Colonic mucosa (tissue), 4 donors: ENCODE measurements around the gene POSTN. TPM values are rescaled to one million over a fixed set of nuclear protein-coding genes. Genes with fewer than 3 reads are reported as not detected.

Experiments
- DNase-seq: peaks from one replicate; pipeline ENCODE4 v3.0.0-alpha.2; 2020
- H3K27ac ChIP-seq: fragments of 200-600 bp; one replicate; pipeline ENCODE4 v1.8.0; 2021
- H3K27me3 ChIP-seq: fragments of 200-600 bp; one replicate; pipeline ENCODE4 v1.8.0; 2021
- H3K36me3 ChIP-seq: fragments of 200-600 bp; one replicate; pipeline ENCODE4 v1.8.0; 2021
- H3K4me1 ChIP-seq: fragments of 200-600 bp; one replicate; pipeline ENCODE4 v1.8.0; 2021; ENCODE audit warnings: mild to moderate bottlenecking
- H3K4me3 ChIP-seq: fragments of 200-600 bp; one replicate; pipeline ENCODE4 v1.8.0; 2021
- H3K9ac ChIP-seq, 2 donors: one replicate each; pipeline ENCODE4 v1.7.0; 2013; ENCODE audit warnings: control low read depth in 2 of 2, low read depth in 2 of 2, low read length in 2 of 2
- H3K9me3 ChIP-seq: fragments of 200-600 bp; one replicate; pipeline ENCODE4 v1.8.0; 2021
- intact Hi-C: fragments of 100-400 bp; cut with DNase I; formaldehyde crosslinking; loops from one replicate; pipeline ENCODE4 v1.14.1; 2022
- total RNA-seq, 2 donors: library from RNA; stranded (reverse); fragmentation: NEBNext Ultra II Directional in 1 of 2; extraction: Animal tissue kit (Norgen Biotek cat#: 25700) in 1 of 2; gene quantifications; one replicate each; pipeline ENCODE4 v1.2.1, GENCODE V29; 2021
- TF ChIP-seq, protein P1 (sequence below): fragments of 200-600 bp; IDR thresholded peaks from one replicate; pipeline ENCODE4 v1.8.0; 2022; ENCODE audit warnings: antibody characterized with exemption, mild to moderate bottlenecking
- donor health status: healthy.
- donor health status: DM: no; HTN: no; CAD: no.
- donor health status: DM: no; HTN: no; CAD: no.

POSTN gene
- total RNA-seq, 2 donors from 2014 or later: 20.6 to 40.3 TPM

DNA sequence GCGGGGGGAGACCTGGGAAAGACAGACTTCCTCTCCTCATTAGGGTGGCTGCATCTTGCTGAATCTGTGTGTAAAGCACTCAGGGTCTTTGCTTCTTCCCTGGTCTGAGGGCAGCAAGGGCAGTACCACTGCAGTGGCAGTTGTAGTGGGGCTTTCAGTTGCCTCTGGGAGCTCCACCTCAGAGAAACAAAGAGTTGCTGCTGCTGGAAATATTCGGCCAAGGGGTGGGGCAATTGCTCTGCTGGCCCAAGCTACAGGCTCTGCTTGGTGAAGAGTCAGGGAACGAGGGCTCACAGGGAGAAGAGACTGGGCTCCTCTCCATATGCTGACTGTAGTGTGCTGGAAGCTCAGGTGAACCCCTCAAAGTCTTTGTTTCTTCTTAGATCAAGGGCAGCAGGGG lies 52.5 kb downstream of the POSTN start:
- Histone ChIP-seq H3K9ac (no peak overlapping the region), H3K36me3 (no peaks in the 10 kb centered on the region), H3K4me1 (no peaks in the 10 kb centered on the region), H3K27me3 (no peaks in the 10 kb centered on the region), H3K27ac (no peak overlapping the region), H3K4me3 (no peak overlapping the region), H3K9me3 (no peaks in the 10 kb centered on the region)
- intact Hi-C loops: no loop called here
- TF ChIP-seq, protein P1, sequence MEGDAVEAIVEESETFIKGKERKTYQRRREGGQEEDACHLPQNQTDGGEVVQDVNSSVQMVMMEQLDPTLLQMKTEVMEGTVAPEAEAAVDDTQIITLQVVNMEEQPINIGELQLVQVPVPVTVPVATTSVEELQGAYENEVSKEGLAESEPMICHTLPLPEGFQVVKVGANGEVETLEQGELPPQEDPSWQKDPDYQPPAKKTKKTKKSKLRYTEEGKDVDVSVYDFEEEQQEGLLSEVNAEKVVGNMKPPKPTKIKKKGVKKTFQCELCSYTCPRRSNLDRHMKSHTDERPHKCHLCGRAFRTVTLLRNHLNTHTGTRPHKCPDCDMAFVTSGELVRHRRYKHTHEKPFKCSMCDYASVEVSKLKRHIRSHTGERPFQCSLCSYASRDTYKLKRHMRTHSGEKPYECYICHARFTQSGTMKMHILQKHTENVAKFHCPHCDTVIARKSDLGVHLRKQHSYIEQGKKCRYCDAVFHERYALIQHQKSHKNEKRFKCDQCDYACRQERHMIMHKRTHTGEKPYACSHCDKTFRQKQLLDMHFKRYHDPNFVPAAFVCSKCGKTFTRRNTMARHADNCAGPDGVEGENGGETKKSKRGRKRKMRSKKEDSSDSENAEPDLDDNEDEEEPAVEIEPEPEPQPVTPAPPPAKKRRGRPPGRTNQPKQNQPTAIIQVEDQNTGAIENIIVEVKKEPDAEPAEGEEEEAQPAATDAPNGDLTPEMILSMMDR: no peak
- DNase-seq: no peak

DNA sequence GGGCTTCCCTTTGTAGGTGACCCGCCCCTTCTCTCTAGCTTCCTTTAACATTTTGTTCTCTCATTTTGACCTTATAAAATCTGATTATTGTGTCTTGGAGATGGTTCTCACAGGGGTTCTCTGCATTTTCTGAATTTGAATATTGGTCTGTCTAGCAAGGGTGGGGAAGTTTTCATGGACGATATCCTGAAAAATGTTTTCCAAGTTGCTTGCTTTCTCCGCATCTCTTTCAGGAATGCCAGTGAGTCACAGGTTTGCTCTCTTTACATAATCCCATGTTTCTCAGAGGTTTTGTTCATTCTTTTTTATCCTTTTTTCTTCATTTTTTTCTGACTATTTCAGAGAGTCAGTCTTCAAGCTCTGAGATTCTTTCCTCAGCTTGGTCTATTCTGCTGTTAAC lies 53.6 kb downstream of the POSTN start:
- no peaks in the 10 kb centered on the region for H3K4me1 ChIP-seq
- TF ChIP-seq, protein P1: no peak

DNA sequence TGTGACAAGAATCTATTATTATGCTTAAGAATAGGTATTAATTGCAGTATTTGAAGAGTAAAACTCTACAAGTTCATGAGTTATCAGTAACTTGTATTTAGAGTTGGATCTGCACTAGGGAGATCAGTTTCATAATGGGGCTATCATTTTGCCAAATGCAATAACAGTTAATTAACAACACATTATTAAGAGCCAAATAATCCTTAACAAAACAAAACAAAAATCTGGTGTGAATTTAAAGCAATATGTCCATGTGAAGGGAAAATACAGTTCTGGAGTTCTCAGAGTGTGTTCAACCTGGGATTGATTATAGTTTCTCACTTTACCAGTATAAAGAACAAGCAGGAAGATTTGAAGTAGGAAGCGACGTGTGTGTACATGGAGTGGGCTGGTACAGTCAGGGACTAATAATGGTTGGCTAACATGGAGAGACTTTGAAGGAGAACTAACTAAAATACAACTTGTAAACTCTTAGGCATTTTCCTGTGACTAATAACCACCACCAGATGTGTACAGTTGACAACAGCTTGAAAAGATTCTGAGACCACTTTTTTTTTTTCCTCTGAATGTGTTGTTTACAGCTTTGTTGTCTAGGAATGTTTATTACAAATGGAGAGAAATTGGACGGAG lies 58.5 kb downstream of the POSTN start:
- H3K4me3 ChIP-seq: no peak overlapping the region
- no peak overlapping the region for H3K9ac ChIP-seq
- H3K27ac ChIP-seq: no peak overlapping the region
- no peaks in the 10 kb centered on the region for H3K27me3 ChIP-seq
- no peak for DNase-seq
- no peaks in the 10 kb centered on the region for H3K4me1 ChIP-seq
- TF ChIP-seq, protein P1: no peak
- H3K9me3 ChIP-seq: no peaks in the 10 kb centered on the region
- no peaks in the 10 kb centered on the region for H3K36me3 ChIP-seq
- intact Hi-C loops: no loop called here

More for the DNA sequence above, 53.6 kb downstream of the POSTN start:
- Histone ChIP-seq H3K27ac (no peak overlapping the region), H3K9ac (no peak overlapping the region), H3K27me3 (no peaks in the 10 kb centered on the region), H3K36me3 (no peaks in the 10 kb centered on the region), H3K9me3 (no peaks in the 10 kb centered on the region), H3K4me3 (no peak overlapping the region)
- intact Hi-C loops: no loop called here
- DNase-seq: no peak

DNA sequence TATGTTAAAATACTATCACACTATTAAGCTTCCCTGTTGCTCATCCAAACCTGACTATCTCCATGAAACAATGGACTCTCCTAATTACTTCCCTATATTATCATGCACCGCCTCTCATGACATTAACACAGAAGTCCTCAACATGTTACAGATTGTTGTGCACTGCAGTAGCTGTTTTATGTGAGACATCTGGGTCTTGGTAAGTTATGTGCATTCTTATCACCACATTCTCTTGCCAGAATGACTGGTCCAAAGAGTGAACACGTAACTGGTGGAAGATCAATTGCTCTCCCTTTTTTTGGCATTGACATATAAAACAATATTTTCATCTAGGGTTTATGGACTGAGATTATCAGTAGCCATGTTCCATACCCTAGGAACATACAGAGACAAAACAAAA lies 59.4 kb downstream of the POSTN start:
- intact Hi-C loops: no loop called here

DNA sequence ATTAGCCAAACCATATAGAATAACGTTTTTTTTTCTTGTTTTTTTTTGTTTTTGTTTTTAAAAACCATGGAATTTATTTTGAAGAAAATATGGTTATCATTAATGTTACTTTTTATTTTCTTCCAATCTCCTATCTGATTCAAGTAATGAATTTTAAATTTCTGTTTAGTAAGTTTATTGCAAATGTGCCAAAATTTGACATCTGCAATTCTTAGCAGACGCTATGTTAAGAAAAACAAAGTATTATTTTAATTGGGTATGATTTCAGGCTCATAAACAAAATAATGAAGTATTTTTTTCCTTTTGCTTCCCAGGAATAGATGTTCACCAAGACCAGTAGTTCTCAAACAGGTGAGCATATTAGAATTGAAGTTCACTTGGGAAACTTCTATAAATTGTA lies 63.1 kb downstream of the POSTN start:
- no peak overlapping the region for H3K9ac ChIP-seq
- DNase-seq: no peak
- H3K36me3 ChIP-seq: no peaks in the 10 kb centered on the region
- no peaks in the 10 kb centered on the region for H3K9me3 ChIP-seq
- no peak overlapping the region for H3K27ac ChIP-seq
- no peaks in the 10 kb centered on the region for H3K27me3 ChIP-seq
- intact Hi-C loops: no loop called here
- H3K4me1 ChIP-seq: no peaks in the 10 kb centered on the region
- H3K4me3 ChIP-seq: no peak overlapping the region
- TF ChIP-seq, protein P1: no peak

More for the DNA sequence above, 59.4 kb downstream of the POSTN start:
- TF ChIP-seq, protein P1: no peak
- no peaks in the 10 kb centered on the region for H3K36me3 ChIP-seq
- no peak overlapping the region for H3K9ac ChIP-seq
- H3K27ac ChIP-seq: no peak overlapping the region
- no peak for DNase-seq
- no peaks in the 10 kb centered on the region for H3K9me3 ChIP-seq
- H3K4me1 ChIP-seq: no peaks in the 10 kb centered on the region
- H3K27me3 ChIP-seq: no peaks in the 10 kb centered on the region
- no peak overlapping the region for H3K4me3 ChIP-seq
